Astrocyte (in vitro differentiated cells and primary cell): Measurements from ENCODE around the gene SMAGP.

Experiments
- EZH2 ChIP-seq: IDR thresholded peaks from 2 replicates; pipeline ENCODE4 v1.6.1; 2012; ENCODE audit warnings: mild to moderate bottlenecking, low read length, inconsistent platforms; ENCODE audit not compliant: insufficient read depth
- TF ChIP-seq, protein P1 (sequence below): IDR thresholded peaks from 2 replicates; pipeline ENCODE4 v1.5.1; 2011; ENCODE audit warnings: low read depth, mild to moderate bottlenecking, inconsistent platforms, low read length, moderate library complexity; ENCODE audit not compliant: insufficient read depth

DNA sequence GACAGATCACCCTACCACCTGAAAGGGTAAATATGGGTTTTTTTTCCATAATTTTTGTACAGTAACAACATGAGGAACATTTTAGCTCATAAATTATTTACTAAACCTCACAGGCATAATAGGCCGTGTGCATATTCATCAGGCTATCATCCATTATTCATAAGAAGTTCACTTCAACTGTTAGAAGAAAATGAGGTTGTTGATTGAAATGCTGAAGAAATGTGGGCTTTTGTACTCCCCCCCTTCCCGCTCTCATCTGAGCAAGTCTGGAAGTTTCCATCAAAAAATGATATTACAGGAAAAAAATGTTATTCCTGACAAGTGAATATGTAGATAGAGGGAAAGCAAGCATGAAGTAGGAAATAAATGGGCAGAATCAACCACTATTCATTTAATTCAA lies 44.4 kb downstream of the SMAGP start:
- TF ChIP-seq EZH2, result no peak
- TF ChIP-seq, protein P1, sequence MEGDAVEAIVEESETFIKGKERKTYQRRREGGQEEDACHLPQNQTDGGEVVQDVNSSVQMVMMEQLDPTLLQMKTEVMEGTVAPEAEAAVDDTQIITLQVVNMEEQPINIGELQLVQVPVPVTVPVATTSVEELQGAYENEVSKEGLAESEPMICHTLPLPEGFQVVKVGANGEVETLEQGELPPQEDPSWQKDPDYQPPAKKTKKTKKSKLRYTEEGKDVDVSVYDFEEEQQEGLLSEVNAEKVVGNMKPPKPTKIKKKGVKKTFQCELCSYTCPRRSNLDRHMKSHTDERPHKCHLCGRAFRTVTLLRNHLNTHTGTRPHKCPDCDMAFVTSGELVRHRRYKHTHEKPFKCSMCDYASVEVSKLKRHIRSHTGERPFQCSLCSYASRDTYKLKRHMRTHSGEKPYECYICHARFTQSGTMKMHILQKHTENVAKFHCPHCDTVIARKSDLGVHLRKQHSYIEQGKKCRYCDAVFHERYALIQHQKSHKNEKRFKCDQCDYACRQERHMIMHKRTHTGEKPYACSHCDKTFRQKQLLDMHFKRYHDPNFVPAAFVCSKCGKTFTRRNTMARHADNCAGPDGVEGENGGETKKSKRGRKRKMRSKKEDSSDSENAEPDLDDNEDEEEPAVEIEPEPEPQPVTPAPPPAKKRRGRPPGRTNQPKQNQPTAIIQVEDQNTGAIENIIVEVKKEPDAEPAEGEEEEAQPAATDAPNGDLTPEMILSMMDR, result no peak
